HepG2 (cell line): ENCODE data around the gene NKX2-3. TPM values are rescaled to one million over a fixed set of nuclear protein-coding genes. Genes with fewer than 3 reads are reported as not detected.
A peak's percentile ranks its signal among the peaks of the same experiment; 100 is the strongest.

Source experiments
- MXD3 ChIP-seq: IDR thresholded peaks from 2 replicates; pipeline ENCODE4 v1.6.1; 2016; ENCODE audit warnings: mild to moderate bottlenecking, missing biosample characterization, missing genetic modification reagents
- PAXIP1 ChIP-seq: sonication (generic); formaldehyde crosslinking; conservative IDR thresholded peaks from 2 replicates; pipeline ENCODE4 v1.4.0; 2020; ENCODE audit warnings: mild to moderate bottlenecking, missing genetic modification reagents, moderate library complexity
- TBX2 ChIP-seq: sonication (generic); formaldehyde crosslinking; IDR thresholded peaks from 2 replicates; pipeline ENCODE4 v1.5.0; 2020; ENCODE audit warnings: missing genetic modification reagents, mild to moderate bottlenecking, borderline replicate concordance
- ZNF333 ChIP-seq: sonication (generic); formaldehyde crosslinking; IDR thresholded peaks from 2 replicates; pipeline ENCODE4 v1.4.0; 2020; ENCODE audit warnings: mild to moderate bottlenecking, missing genetic modification reagents, borderline replicate concordance
- ZNF512B ChIP-seq: sonication (generic); formaldehyde crosslinking; IDR thresholded peaks from 2 replicates; pipeline ENCODE4 v1.5.1; 2020; ENCODE audit warnings: missing genetic modification reagents, mild to moderate bottlenecking, borderline replicate concordance
- ZNF574 ChIP-seq: sonication (generic); formaldehyde crosslinking; IDR thresholded peaks from 2 replicates; pipeline ENCODE4 v1.4.0; 2020; ENCODE audit warnings: missing genetic modification reagents
- ZNF770 ChIP-seq: sonication (generic); formaldehyde crosslinking; IDR thresholded peaks from 2 replicates; pipeline ENCODE4 v1.5.0; 2020; ENCODE audit warnings: mild to moderate bottlenecking, missing genetic modification reagents
- ZNF800 ChIP-seq: sonication (generic); formaldehyde crosslinking; IDR thresholded peaks from 2 replicates; pipeline ENCODE4 v1.4.0; 2020; ENCODE audit warnings: missing genetic modification reagents
- ZNF883 ChIP-seq: sonication (generic); formaldehyde crosslinking; IDR thresholded peaks from 2 replicates; pipeline ENCODE4 v1.5.1; 2020; ENCODE audit warnings: mild to moderate bottlenecking, missing genetic modification reagents; ENCODE audit errors: not compliant biosample characterization
- polyA plus RNA-seq, 8 experiments: library from polyadenylated mRNA; depleted of rRNA in 3 of 8; stranded (reverse) in 7 of 8; unstranded in 1 of 8; fragments of >200 nt; fragmentation: Illumina TruSeq in 4 of 8; extraction: Trizol in 4 of 8; gene quantifications; 2 replicates each; pipeline versions ENCODE4 v1.2.1 to v1.2.3, GENCODE V29; 2011 to 2016; ENCODE audit warnings: low read depth in 4 of 8, missing spikeins in 1 of 8, mixed read lengths in 1 of 8; ENCODE audit not compliant: insufficient read depth in 1 of 8
- total RNA-seq, 5 experiments: library from RNA; depleted of rRNA; stranded (reverse); fragments of >200 nt; fragmentation: Illumina TruSeq; extraction: Trizol; gene quantifications; 2 replicates each; pipeline ENCODE4 v1.2.3, GENCODE V29; 2016; ENCODE audit warnings: low read depth in 1 of 5

Gene NKX2-3
- total and polyA plus RNA-seq, 2 of the 13 experiments (the other 11 are each of a cell fraction or from before 2014, with no cell fraction given), result not detected

- no peak for TF ChIP-seq ZNF574 (CRISPR knock-in tag)
- peak; percentile 14; the same call in 1 of the 2 replicates for TF ChIP-seq TBX2 (CRISPR knock-in tag)
- TF ChIP-seq ZNF333 (CRISPR knock-in tag), result no peak
- TF ChIP-seq PAXIP1 (CRISPR knock-in tag), result 0 out of 2 replicates have a peak, but pooled peaks have one; percentile 12
- 0 out of 2 replicates have a peak, but pooled peaks have one; percentile 24 for TF ChIP-seq MXD3 (CRISPR knock-in tag)
- TF ChIP-seq ZNF800, result peak; percentile 97
- TF ChIP-seq ZNF770 (CRISPR knock-in tag), result peak; percentile 54; the same call in 1 of the 2 replicates
- TF ChIP-seq ZNF883 (CRISPR knock-in tag), result no peak
- TF ChIP-seq ZNF512B (CRISPR knock-in tag), result no peak
These were observed 11.6 kb upstream of the NKX2-3 start (continued) for GRCh38 chr10:99520847-99521764.
